Measurements from ENCODE around the gene SORCS2.

SORCS2 gene

DNA sequence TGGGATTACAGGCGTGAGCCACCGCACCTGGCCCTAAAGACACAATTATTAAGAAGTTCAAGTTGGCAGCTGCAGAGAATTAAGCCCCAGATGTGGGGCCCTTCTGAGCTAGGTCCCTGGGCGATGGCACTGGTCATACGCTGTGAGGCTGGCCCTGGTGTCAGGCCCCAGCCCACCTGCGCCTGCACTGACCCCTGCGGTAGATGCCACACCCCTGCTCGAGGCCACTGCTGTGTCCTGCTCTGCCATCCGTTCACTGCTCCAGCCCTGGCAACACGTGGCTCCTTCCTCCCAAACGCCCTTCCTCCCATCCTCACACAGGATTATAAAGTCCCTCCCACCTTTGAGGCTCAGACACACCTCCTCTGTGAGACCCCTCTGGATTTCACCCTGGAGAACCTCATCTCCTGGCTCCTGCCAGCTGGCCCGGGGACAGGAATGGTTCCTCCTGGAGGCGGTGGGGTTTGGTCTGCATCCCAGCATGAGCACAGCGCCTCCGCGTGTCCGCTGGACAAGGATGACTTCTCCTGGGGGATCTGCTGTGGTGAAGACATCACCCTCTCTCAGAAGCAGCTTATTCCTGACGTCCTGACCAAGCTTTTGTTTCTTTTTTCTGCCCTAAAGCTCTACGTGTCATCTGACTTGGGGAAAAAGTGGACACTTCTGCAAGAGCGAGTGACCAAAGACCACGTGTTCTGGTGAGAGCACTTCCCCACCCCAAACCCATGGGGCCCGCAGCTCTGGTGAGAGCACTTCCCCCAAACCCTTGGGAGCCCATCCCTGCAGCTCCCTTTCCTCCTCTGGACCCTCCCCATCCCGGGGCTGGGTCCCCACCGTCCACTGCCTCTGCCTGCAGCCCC is 461.4 kb downstream of the SORCS2 start:
- no peak for DNase-seq (ENCODE audit: low spot score)

- no peak for DNase-seq (ENCODE audit: low spot score)
Observed at GRCh38 chr4:7654550-7655445, 462.5 kb downstream of the SORCS2 start.

DNA sequence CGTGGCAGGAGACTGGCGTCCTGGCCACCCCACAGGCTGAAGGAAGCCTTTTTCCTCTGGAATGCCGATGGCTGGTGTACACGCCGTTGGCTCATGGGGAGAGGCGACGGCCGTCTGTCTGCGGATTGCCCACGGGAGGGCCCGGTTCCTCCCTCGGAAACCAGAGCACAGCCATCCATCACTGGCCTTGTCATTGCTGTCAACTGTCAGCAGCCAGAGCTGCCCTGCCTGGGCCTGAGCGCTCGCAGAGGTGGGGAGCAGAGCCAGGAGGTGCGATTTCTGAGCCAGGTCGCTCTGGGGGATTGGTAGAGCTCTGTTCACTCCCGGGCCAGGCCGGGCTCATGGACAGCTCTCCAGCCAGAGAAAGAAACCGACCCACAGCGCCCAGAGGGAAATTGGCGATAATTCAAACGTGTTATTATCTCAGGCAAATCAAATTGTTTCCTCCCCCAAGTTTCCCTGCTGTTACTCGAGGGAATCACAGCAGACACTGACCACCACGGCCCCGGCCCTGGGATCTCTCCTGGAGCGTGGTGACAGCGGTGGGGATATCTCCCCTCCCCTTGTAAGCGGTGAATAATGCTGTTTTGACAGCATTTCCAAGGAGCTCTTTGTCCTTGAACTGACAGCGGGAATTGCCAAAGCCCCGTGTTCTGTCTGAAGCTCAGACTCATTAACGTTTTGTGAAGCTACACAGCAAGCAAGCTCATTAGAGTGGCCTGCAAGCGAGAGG is 463.3 kb downstream of the SORCS2 start:
- no peak for DNase-seq (ENCODE audit: low spot score)

GRCh38 chr4:7656244-7656800 is 464.0 kb downstream of the SORCS2 start:
- no peak for DNase-seq (ENCODE audit: low spot score)

DNA sequence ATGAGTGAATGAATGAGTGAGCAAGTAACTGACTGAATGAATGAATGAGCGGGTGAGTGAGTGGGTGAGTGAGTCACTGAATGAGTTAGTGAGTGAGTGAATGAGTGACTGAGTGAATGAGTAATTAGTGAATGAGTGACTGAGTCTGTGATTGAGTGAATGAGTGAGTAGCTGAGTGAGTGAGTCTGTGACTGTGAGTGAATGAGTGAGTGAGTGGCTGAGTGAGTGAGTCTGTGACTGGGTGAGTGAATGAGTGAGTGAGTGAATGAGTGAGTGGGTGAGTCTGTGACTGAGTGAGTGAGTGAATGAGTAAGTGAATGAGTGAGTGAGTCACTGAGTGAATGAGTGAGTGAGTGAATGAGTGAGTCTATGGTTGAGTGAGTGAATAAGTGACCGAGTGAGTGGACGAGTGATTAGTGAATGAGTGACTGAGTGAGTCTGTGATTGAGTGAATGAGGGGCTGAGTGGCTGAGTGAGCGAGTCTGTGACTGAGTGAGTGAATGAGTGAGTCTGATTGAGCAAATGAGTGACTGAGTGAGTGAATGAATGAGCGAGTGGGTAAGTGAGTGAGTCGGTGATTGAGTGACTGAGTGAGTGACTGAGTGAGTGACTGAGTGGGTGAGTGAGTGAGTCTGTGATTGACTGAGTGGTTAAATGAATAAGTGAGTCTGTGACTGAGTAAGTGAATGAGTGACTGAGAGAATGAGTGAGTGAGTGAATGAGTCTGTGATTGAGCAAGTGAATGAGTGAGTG is 465.4 kb downstream of the SORCS2 start:
- DNase-seq (ENCODE audit: low spot score): no peak

GRCh38 chr4:7658341-7659204 is 466.2 kb downstream of the SORCS2 start:
- no peak for DNase-seq (ENCODE audit: low spot score)

GRCh38 chr4:7659429-7660175 is 467.3 kb downstream of the SORCS2 start:
- DNase-seq (ENCODE audit: low spot score): no peak

DNA sequence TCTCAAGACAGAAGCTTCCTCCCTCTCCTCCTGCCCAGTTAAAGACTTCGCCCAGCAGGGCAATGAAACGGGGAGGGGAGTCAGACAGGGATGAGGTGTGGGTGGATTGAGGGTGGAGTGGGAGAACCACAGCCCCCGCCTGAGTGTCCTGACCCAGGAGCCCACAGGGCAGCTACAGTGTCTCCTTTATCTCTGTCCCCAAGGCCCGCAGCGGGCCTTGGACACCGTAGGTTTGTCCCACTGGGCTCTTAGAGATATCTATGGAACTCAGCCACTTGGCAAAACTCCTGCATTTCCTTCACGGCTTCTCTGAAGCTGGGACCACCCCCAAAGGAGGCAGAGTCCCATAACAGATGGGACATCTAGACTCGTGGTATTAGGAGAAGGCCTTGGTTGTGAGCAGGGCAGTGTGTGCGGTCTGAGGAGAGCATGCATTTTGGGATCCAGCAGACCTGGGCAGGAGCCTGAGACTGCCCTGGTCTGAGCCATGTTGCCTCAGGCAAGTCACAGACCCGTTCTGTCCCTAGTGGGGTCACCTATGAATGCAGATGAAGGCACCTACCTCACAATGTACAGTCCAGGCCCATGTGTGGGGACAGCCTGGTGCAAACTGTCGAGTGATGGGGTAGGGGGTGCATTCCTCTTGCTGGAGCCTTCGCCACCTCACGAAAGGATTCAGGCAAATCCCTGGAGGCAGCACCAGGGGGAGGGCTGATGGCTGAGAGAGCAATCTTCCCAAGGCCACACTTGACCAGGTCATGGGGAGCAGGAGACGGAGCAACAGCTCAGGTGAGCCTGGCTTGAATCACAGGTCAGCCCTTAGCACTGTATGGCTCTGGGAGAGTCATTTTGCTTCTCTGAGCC is 468.1 kb downstream of the SORCS2 start:
- DNase-seq (ENCODE audit: low spot score): no peak

- no peak for DNase-seq (ENCODE audit: low spot score)
Observed at GRCh38 chr4:7661066-7661748, 468.9 kb downstream of the SORCS2 start.

GRCh38 chr4:7661846-7662506 is 469.6 kb downstream of the SORCS2 start:
- no peak for DNase-seq (ENCODE audit: low spot score)

DNA sequence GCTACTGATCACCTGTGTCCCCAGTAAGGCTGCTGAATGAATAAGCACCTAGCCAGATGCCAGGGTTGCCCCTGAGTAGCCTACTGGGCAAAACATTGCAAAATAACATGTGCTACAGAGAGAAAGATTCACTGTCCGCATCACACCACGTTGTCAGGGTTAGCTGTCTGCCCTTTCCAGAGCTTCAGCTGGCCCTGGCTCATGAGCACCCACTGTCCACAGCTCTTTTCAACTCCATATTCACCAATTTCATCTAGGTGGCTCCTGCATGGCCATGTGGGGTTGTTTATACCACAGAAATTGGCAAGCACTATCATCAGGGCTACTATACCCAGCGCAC is 470.1 kb downstream of the SORCS2 start:
- DNase-seq (ENCODE audit: low spot score): no peak

DNA sequence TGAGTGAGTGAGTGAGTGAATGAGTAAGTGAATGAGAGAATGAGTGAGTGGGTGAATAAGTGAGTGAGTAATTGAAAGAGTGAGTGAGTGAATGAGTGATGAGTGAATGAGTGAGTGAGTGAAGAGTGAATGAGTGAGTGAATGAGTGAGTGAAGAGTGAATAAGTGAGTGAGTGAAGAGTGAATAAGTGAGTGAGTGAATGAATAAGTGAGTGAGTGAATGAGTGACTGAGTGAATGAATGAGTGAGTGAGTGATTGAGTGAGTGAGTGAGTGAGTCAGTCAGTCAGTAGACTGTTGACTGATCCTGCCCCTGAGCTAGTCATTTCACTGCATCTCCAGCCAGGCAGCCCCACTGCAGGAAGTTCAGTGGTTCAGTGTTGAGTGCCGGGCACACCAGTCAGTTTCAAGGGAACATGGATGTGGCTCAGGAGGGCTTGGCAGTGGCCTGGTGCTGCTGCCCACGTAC is 470.8 kb downstream of the SORCS2 start:
- no peak for DNase-seq (ENCODE audit: low spot score)

DNA sequence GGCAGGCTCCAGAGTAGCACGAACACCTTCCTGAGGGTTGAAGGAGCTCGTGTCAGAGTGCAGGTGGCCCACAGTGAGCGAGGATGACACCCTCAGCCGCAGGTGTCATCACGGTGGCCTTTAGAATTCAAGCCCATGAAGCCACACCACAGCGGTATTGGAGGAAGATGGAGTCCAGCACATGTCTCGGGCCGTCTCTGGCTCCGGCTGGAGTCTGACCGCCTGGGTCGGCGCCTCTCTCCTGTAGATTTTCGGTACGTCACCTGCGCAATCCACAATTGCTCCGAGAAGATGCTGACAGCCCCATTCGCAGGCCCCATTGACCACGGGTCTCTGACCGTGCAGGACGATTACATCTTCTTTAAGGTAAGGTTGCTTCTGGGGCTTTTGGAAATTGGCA is 471.8 kb downstream of the SORCS2 start:
- no peak for DNase-seq (ENCODE audit: low spot score)

DNA sequence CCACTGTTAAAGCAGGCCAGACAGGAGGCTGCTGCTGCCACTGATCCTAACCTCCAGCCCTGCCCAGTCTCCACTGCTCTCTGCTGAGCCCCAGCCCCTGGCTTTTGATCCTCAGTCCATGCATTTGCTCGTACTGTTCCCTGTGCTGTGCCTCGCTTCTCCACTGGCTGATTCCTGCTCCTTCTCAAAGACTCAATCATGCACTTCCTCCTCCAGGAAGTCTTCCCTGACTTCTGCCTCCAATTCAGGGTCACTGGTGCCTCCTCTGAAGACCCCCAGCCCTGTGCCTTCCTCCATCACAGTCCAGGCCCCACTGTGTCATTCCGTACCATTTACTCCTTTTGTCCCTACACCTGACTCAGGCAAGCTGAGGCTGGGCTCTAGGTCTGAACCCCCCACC is 473.0 kb downstream of the SORCS2 start:
- no peak for DNase-seq (ENCODE audit: low spot score)

- no peak for DNase-seq (ENCODE audit: low spot score)
Observed at GRCh38 chr4:7666011-7666410, 473.7 kb downstream of the SORCS2 start.

DNA sequence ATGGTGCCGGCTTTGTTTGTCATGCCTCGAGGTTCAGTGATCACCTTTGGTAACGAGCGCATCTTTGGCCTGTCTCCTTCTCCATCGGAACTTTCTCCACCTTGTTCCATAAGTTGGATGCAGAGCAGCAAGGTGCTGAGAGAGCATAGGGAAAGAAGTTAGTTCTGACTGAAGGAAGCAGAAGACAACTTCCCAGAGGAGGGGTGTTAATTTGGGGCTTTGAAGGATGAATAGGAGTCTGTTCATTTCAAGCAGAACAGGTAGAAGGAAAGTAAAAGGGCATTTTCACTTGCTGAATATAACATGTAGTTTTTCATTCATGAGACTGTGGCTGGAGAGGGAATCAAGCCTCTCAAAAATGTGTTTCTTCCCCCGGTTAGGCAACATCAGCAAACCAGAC is 474.4 kb downstream of the SORCS2 start:
- DNase-seq (ENCODE audit: low spot score): no peak

GRCh38 chr4:7668271-7668670 is 475.9 kb downstream of the SORCS2 start:
- no peak for DNase-seq (ENCODE audit: low spot score)

Measured in cerebellar cortex (tissue), 1 donor.